Left ventricle myocardium inferior (tissue), 1 donor: ENCODE results near the gene GDF9. TPM values are rescaled to one million over a fixed set of nuclear protein-coding genes. Genes with fewer than 3 reads are reported as not detected.

ENCODE experiments used
- DNase-seq: peaks from one replicate; pipeline ENCODE4 v3.0.0-alpha.2; 2020
- H3K27ac ChIP-seq: fragments of 200-600 bp; replicated peaks from 2 replicates; pipeline ENCODE4 v1.8.0; 2021
- H3K27me3 ChIP-seq: fragments of 200-600 bp; 2 replicates; pipeline ENCODE4 v1.8.0; 2021; ENCODE audit warnings: low read depth
- H3K36me3 ChIP-seq: fragments of 200-600 bp; 2 replicates; pipeline ENCODE4 v1.8.0; 2021
- H3K4me1 ChIP-seq: fragments of 200-600 bp; 2 replicates; pipeline ENCODE4 v1.8.0; 2021
- H3K4me3 ChIP-seq: fragments of 200-600 bp; 2 replicates; pipeline ENCODE4 v1.8.0; 2021; ENCODE audit warnings: mild to moderate bottlenecking, moderate library complexity
- H3K9me3 ChIP-seq: fragments of 200-600 bp; replicated peaks from 2 replicates; pipeline ENCODE4 v1.8.0; 2021
- intact Hi-C: fragments of 100-400 bp; cut with micrococcal nuclease; formaldehyde crosslinking; loops from one replicate; pipeline ENCODE4 v1.11.0; 2022
- total RNA-seq: library from RNA; stranded (reverse); fragmentation: NEBNext Ultra II Directional; extraction: Animal tissue kit (Norgen Biotek cat#: 25700); gene quantifications from one replicate; pipeline ENCODE4 v1.2.1, GENCODE V29; 2021
- TF ChIP-seq, protein P1 (sequence below): fragments of 200-600 bp; IDR thresholded peaks from 2 replicates; pipeline ENCODE4 v1.8.0; 2021; ENCODE audit warnings: antibody characterized with exemption, mild to moderate bottlenecking, borderline replicate concordance
- donor health status: DM: no; HTN: yes; CAD: no; lungs with severe emphysema.

GDF9 gene
- total RNA-seq, 1 donor from 2014 or later: 0.52 TPM

DNA sequence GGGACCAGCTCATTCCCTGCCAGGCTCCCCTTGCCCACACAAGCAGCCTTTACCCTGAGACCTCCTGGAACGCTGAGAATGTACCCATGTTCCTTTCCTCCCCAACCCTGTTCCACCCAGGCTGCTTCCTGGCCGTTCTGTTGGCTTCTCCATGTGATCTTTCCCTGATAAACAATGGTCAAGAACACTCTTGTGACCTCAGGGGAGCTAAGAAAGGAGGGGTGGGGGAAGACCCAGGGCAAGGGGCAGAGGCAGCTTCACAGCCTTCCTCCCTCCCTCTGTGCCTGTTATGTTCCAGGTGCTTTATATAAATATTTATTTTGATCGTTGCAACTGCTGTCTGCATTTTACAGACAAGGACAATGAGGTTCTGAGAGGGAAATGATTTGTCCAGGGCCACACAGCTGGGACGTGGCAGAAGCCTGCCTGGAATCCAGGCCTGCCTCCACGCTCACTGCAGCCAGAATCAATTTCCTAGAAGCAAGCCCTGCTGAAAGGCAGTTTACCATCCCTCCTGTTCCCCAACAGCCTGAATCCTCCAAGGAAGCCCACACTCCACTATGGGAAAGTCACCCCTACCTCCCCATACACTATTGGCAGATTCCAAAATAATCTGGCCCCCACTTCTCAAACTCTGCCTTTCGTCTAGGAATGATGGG is 39.7 kb downstream of the GDF9 start:
- Histone ChIP-seq H3K27me3 (no peaks in the 10 kb centered on the region), H3K4me3 (peak overlapping the region; percentile 56), H3K36me3 (peaks cover 4% of the 10 kb centered on the region), H3K9me3 (no peaks in the 10 kb centered on the region), H3K4me1 (peaks cover 43% of the 10 kb centered on the region), H3K27ac (peak overlapping the region; percentile 52)
- TF ChIP-seq, protein P1, sequence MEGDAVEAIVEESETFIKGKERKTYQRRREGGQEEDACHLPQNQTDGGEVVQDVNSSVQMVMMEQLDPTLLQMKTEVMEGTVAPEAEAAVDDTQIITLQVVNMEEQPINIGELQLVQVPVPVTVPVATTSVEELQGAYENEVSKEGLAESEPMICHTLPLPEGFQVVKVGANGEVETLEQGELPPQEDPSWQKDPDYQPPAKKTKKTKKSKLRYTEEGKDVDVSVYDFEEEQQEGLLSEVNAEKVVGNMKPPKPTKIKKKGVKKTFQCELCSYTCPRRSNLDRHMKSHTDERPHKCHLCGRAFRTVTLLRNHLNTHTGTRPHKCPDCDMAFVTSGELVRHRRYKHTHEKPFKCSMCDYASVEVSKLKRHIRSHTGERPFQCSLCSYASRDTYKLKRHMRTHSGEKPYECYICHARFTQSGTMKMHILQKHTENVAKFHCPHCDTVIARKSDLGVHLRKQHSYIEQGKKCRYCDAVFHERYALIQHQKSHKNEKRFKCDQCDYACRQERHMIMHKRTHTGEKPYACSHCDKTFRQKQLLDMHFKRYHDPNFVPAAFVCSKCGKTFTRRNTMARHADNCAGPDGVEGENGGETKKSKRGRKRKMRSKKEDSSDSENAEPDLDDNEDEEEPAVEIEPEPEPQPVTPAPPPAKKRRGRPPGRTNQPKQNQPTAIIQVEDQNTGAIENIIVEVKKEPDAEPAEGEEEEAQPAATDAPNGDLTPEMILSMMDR: no peak
- intact Hi-C loops: no loop called here
- DNase-seq: no peak

DNA sequence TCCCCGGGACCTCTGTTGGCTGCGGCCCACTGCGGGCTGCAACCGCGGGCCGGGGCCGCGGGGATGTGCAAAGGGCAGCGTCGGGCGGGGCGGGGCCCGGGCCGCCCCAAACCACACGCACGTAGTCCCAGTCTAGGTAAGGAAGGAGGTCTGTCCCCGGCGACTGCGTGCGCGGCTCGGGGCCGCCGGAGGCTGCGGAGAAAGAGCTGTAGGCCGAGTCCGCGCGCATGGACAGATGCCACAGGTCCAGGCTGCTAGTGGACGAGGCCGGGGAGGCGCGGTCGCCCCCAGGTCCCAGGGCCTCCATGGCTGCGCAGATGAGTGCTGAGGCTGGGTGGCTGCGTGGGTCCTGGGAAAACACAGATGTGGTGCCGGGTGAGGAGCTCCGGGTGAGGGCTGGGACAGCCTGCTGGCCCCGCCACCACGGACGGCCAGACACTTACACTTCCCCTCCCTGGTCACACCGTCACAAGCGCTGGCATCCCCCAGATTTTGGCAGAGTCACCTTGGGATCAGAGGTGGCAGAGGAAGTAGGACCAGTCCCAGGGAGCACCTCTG is 40.4 kb downstream of the GDF9 start:
- H3K4me3 ChIP-seq: peak overlapping the region; percentile 56
- peaks cover 4% of the 10 kb centered on the region for H3K36me3 ChIP-seq
- H3K9me3 ChIP-seq: no peaks in the 10 kb centered on the region
- H3K27ac ChIP-seq: peak overlapping the region; percentile 52
- no peak for DNase-seq
- H3K27me3 ChIP-seq: no peaks in the 10 kb centered on the region
- peaks cover 41% of the 10 kb centered on the region for H3K4me1 ChIP-seq
- TF ChIP-seq, protein P1: no peak
- intact Hi-C loops: no loop called here

DNA sequence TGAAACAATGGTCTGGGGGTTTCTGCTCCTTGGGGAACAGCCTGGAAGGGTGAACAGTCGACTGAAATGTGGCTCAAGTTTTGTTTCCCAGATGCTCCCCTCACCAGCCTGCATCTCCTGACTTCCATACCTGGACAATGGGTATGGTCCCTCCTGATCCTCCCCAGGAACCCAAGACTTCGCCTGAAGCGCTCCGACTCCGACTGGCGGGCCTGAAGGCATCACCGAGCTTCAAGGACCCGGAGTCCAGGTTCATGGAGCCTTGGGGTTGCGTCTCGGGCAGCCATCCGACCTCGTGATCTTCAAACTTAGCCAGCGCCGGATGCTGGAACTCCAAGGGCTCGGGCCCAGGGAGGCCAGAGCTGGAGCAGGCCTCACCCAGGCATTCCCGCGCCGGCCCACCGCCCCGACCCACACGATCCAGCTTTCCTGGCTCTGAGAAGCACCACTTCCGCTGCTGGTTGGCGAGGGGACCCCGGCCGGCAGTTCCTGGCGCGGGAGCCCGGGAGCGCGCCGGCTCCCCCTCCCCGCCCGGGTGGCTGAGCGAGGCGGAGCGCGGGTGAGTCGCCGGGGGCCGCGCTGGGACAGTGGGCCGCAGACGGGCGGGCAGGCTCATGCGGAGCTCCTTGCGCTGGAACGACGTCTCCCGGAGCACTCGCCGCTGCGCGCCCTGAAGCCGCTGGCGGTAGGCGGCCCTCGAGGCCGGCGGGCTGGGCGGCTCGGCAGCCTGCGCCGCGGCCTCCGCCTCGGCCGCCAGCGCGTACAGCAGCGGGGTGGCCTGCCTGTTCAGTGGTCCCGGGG is 41.0 kb downstream of the GDF9 start:
- Histone ChIP-seq H3K4me1 (peaks cover 36% of the 10 kb centered on the region), H3K36me3 (peaks cover 4% of the 10 kb centered on the region), H3K4me3 (peak overlapping the region; percentile 56), H3K9me3 (no peaks in the 10 kb centered on the region), H3K27me3 (no peaks in the 10 kb centered on the region), H3K27ac (no peak overlapping the region)
- TF ChIP-seq, protein P1: no peak
- intact Hi-C loops: no loop called here
- DNase-seq: no peak

DNA sequence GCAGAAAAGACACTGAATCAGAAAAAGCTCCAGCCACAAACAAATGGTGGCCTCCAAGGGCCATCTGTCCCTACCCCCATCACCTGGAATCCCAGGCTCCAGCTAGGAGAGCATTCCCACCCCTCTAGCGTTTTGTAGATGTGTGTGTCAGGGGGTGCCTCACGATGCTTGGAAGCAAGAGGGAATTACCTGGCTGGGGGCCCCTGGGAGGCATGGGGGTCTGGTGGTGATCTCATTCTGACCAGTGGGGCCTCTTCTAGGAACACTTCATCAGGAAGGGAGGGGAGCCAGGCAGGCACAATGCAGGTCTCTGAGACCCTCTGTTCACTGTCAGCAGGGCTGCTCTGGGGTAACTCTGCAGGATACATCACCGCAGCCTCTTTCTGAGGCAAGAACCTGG is 41.8 kb downstream of the GDF9 start:
- Histone ChIP-seq H3K27ac (no peak overlapping the region), H3K4me3 (no peak overlapping the region), H3K27me3 (peaks cover 5% of the 10 kb centered on the region), H3K4me1 (peaks cover 36% of the 10 kb centered on the region), H3K36me3 (peaks cover 4% of the 10 kb centered on the region), H3K9me3 (no peaks in the 10 kb centered on the region)
- no peak for DNase-seq
- TF ChIP-seq, protein P1: no peak
- intact Hi-C loops: no loop called here

DNA sequence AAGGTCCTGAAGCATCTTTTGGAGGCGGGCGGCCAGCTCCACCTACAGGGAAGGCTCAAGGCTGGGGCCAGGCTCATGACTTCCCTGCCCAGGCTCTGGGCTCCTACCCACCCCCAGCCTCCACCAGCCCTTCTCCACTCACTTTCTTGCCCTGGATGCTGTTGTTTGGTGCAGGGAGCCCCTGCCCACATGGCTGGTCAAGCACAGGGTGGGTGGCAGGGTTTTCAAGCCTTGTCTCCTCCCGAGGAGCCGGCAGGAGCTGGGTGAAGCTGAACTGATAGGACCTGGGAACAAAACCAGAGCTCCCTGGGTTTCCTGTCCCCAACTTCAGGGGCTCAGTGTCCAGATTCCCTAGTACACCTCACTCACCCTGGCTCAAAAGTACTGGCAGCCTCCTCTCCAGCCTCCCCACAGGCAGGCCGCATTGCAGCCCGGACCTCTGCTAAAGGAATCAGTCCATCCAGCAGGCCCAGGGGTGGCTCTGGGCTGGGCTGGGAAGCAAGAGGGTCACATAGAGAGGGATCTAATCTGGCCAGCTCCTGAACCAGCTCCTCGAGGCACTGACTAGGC is 42.7 kb downstream of the GDF9 start:
- TF ChIP-seq, protein P1: no peak
- peaks cover 28% of the 10 kb centered on the region for H3K4me1 ChIP-seq
- DNase-seq: no peak
- intact Hi-C loops: no loop called here
- H3K27me3 ChIP-seq: peaks cover 8% of the 10 kb centered on the region
- no peaks in the 10 kb centered on the region for H3K9me3 ChIP-seq
- H3K27ac ChIP-seq: peak overlapping the region; percentile 23
- peaks cover 4% of the 10 kb centered on the region for H3K36me3 ChIP-seq
- H3K4me3 ChIP-seq: peak overlapping the region; percentile 55
